Stomach (tissue), 9 donors: ENCODE measurements around the gene ODC1. TPM values are rescaled to one million over a fixed set of nuclear protein-coding genes. Genes with fewer than 3 reads are reported as not detected.

Experiments used
- DNase-seq, 2 donors: peaks; one replicate each; pipeline versions ENCODE4 v3.0.0 to v3.0.0-alpha.2; 2013 to 2019
- H3K27ac ChIP-seq, 5 donors: fragments of 200-600 bp in 4 of 5; sonication (generic) in 4 of 5; one replicate each; pipeline ENCODE4 v1.5.1; 2013 to 2019; ENCODE audit warnings: mild to moderate bottlenecking in 1 of 5, moderate library complexity in 1 of 5
- H3K27me3 ChIP-seq, 3 donors: fragments of 200-600 bp; sonication (generic); one replicate each; pipeline ENCODE4 v1.5.1; 2017 to 2019; ENCODE audit warnings: mixed run types in 1 of 3
- H3K36me3 ChIP-seq, 4 donors: fragments of 200-600 bp; sonication (generic); 1 replicate in 3 of 4; 2 replicates in 1 of 4; pipeline ENCODE4 v1.5.1; 2016 to 2019
- H3K4me1 ChIP-seq, 4 donors: fragments of 200-600 bp; sonication (generic); one replicate each; pipeline ENCODE4 v1.5.1; 2016 to 2019
- H3K4me3 ChIP-seq, 4 donors: fragments of 200-600 bp; sonication (generic) in 3 of 4; one replicate each; pipeline ENCODE4 v1.5.1; 2016 to 2019; ENCODE audit warnings: mild to moderate bottlenecking in 1 of 4
- H3K9me3 ChIP-seq, 4 donors: fragments of 200-600 bp; sonication (generic); one replicate each; pipeline ENCODE4 v1.5.1; 2016 to 2019
- CTCF ChIP-seq, 7 experiments: fragments of 450-650 bp in 4 of 7; fragments of 200-600 bp in 3 of 7; sonication (generic) in 3 of 7; IDR thresholded peaks; one replicate each; pipeline ENCODE4 v1.5.1; 2016 to 2019; ENCODE audit warnings: antibody characterized with exemption in 7 of 7, control low read depth in 2 of 7, mild to moderate bottlenecking in 1 of 7
- EP300 ChIP-seq: sonication (generic); formaldehyde crosslinking; IDR thresholded peaks from one replicate; pipeline ENCODE4 v1.6.1; 2017; ENCODE audit warnings: antibody characterized with exemption
- POLR2A ChIP-seq, 4 donors: fragments of 450-650 bp; IDR thresholded peaks; one replicate each; pipeline ENCODE4 v1.6.1; 2016; ENCODE audit warnings: antibody characterized with exemption in 4 of 4, control low read depth in 2 of 4, mild to moderate bottlenecking in 1 of 4, moderate library complexity in 1 of 4
- POLR2AphosphoS5 ChIP-seq, 3 donors: sonication (generic); formaldehyde crosslinking; IDR thresholded peaks; one replicate each; pipeline ENCODE4 v1.6.1; 2016; ENCODE audit warnings: antibody characterized with exemption in 3 of 3
- WGBS, 5 donors: extraction: QIAGEN DNeasy Blood & Tissue Kit in 3 of 5; methylation state at CpG; one replicate each; pipeline versions ENCODE4 v1.1.5 to v1.1.7; 2013 to 2018; 5-methylcytosine and 5-hydroxymethylcytosine counted together
- intact Hi-C: fragments of 100-400 bp; cut with DNase I; formaldehyde crosslinking; loops from one replicate; pipeline ENCODE4 v1.15.1; 2023; ENCODE audit warnings: low total_unique reads
- polyA plus RNA-seq, 3 donors: library from polyadenylated mRNA; stranded (reverse); fragments of 200-250 nt; gene quantifications; one replicate each; pipeline ENCODE4 v1.2.3, GENCODE V29; 2013
- total RNA-seq, 5 donors: library from RNA; depleted of rRNA; stranded (reverse); fragments of >200 nt; gene quantifications; one replicate each; pipeline versions ENCODE4 v1.1.0 to v1.2.3, GENCODE V29; 2014 to 2016
- donor health status: healthy with polysubstance abuse.
- donor health status: Bipolar disorder and iron deficiency.
- donor health status: healthy.

Gene ODC1
- total and polyA plus RNA-seq, 8 donors: 32.2 to 148 (median 49.8) TPM

- H3K4me1 ChIP-seq: peaks cover 34 to 70% (median 66%) of the 10 kb centered on the region in 4 donors
- intact Hi-C loops: no loop called here
- DNase-seq: peak in 1 of 2 donors; percentile 38
Observed at GRCh38 chr2:10400568-10400977, 47.6 kb downstream of the ODC1 start.

GRCh38 chr2:10400002-10400401, 48.1 kb downstream of the ODC1 start:
- WGBS, 5 donors: 88 to 94% (median 94%) methylated on average over 14 of the region's 14 CpGs
- no peak for TF ChIP-seq POLR2A (IDR thresholded peaks at IDR 0.05)
- no peak for TF ChIP-seq CTCF (IDR thresholded peaks at IDR 0.05)
- no peak for TF ChIP-seq EP300
- no peak for TF ChIP-seq POLR2AphosphoS5 (IDR thresholded peaks at IDR 0.05)
- H3K27ac ChIP-seq: peak overlapping the region; percentile 48 to 84 (median 69)
- intact Hi-C loops: no loop called here
- H3K36me3 ChIP-seq: peaks cover 0 to 17% (median 7%) of the 10 kb centered on the region in 4 donors
- no peak for DNase-seq
- no peaks in the 10 kb centered on the region for H3K9me3 ChIP-seq
- H3K27me3 ChIP-seq: no peaks in the 10 kb centered on the region
- peaks cover 31 to 67% (median 62%) of the 10 kb centered on the region in 4 donors for H3K4me1 ChIP-seq
- no peak overlapping the region for H3K4me3 ChIP-seq

More at GRCh38 chr2:10400568-10400977, 47.6 kb downstream of the ODC1 start:
- no peaks in the 10 kb centered on the region for H3K9me3 ChIP-seq
- WGBS, 5 donors: 72 to 79% (median 75%) methylated on average over 11 of the region's 11 CpGs
- H3K4me3 ChIP-seq: no peak overlapping the region
- peaks cover 0 to 17% (median 7%) of the 10 kb centered on the region in 4 donors for H3K36me3 ChIP-seq
- TF ChIP-seq POLR2AphosphoS5 (IDR thresholded peaks at IDR 0.05) (no peak), CTCF (IDR thresholded peaks at IDR 0.05) (no peak), EP300 (no peak), POLR2A (IDR thresholded peaks at IDR 0.05) (no peak)
- H3K27ac ChIP-seq: peak overlapping the region; percentile 40 to 84 (median 69)
- no peaks in the 10 kb centered on the region for H3K27me3 ChIP-seq

- intact Hi-C loops: no loop called here
- 73 to 88% (median 84%) methylated on average over 9 to 16 of the region's 16 CpGs for WGBS, 5 donors
- DNase-seq: no peak
Observed at GRCh38 chr2:10399358-10399757, 48.8 kb downstream of the ODC1 start.

GRCh38 chr2:10398496-10398895, 49.6 kb downstream of the ODC1 start:
- peak overlapping the region; percentile 44 to 74 (median 64) for H3K27ac ChIP-seq
- WGBS, 5 donors: 41 to 53% (median 47%) methylated on average over 10 to 14 of the region's 14 CpGs
- H3K36me3 ChIP-seq: peaks cover 0 to 8% (median 5%) of the 10 kb centered on the region in 4 donors
- intact Hi-C loops: no loop called here
- H3K4me1 ChIP-seq: peaks cover 22 to 63% (median 56%) of the 10 kb centered on the region in 4 donors
- H3K9me3 ChIP-seq: no peaks in the 10 kb centered on the region
- DNase-seq: peak; percentile 62 to 76
- TF ChIP-seq EP300: no peak
- TF ChIP-seq POLR2A (IDR thresholded peaks at IDR 0.05): no peak
- TF ChIP-seq POLR2AphosphoS5 (IDR thresholded peaks at IDR 0.05): peak in 2 of 3 donors; percentile 23 to 31
- H3K27me3 ChIP-seq: no peaks in the 10 kb centered on the region
- H3K4me3 ChIP-seq: no peak overlapping the region

More at GRCh38 chr2:10399358-10399757, 48.8 kb downstream of the ODC1 start:
- Histone ChIP-seq H3K36me3 (peaks cover 0 to 12% (median 6%) of the 10 kb centered on the region in 4 donors), H3K4me3 (no peak overlapping the region), H3K9me3 (no peaks in the 10 kb centered on the region), H3K27me3 (no peaks in the 10 kb centered on the region), H3K27ac (peak overlapping the region; percentile 47 to 84 (median 69)), H3K4me1 (peaks cover 25 to 63% (median 59%) of the 10 kb centered on the region in 4 donors)
- TF ChIP-seq EP300 (no peak), CTCF (IDR thresholded peaks at IDR 0.05) (no peak), POLR2A (IDR thresholded peaks at IDR 0.05) (no peak), POLR2AphosphoS5 (IDR thresholded peaks at IDR 0.05) (no peak)

- DNase-seq: no peak
- Histone ChIP-seq H3K36me3 (peaks cover 0 to 8% (median 5%) of the 10 kb centered on the region in 4 donors), H3K4me1 (peaks cover 22 to 64% (median 59%) of the 10 kb centered on the region in 4 donors), H3K4me3 (no peak overlapping the region), H3K27me3 (no peaks in the 10 kb centered on the region), H3K9me3 (no peaks in the 10 kb centered on the region), H3K27ac (peak overlapping the region; percentile 44 to 74 (median 67))
- TF ChIP-seq POLR2A (IDR thresholded peaks at IDR 0.05): no peak
- no peak for TF ChIP-seq CTCF (IDR thresholded peaks at IDR 0.05)
- no peak for TF ChIP-seq POLR2AphosphoS5 (IDR thresholded peaks at IDR 0.05)
- no peak for TF ChIP-seq EP300
- 52 to 71% (median 65%) methylated on average over 4 of the region's 4 CpGs for WGBS, 5 donors
- intact Hi-C loops: no loop called here
Observed at GRCh38 chr2:10397878-10398277, 50.2 kb downstream of the ODC1 start.
